Neural progenitor cell (in vitro differentiated cells): ENCODE data around the gene HS3ST4.

ENCODE experiments used
- CTCF ChIP-seq: fragments of 200-600 bp; sonication (generic); IDR thresholded peaks from 2 replicates; pipeline ENCODE4 v1.5.1; 2017; ENCODE audit warnings: antibody characterized with exemption, mild to moderate bottlenecking
- EZH2 ChIP-seq: fragments of 200-600 bp; sonication (generic); IDR thresholded peaks from 2 replicates; pipeline ENCODE4 v1.6.1; 2017; ENCODE audit warnings: antibody characterized with exemption, mild to moderate bottlenecking, moderate library complexity

- TF ChIP-seq CTCF: no peak
- no peak for TF ChIP-seq EZH2
These were observed 274.7 kb downstream of the HS3ST4 start for GRCh38 chr16:25966172-25967097.
